Choroid plexus epithelial cell (primary cell): ENCODE data around the gene PRR20G.
A peak's percentile ranks its signal among the peaks of the same experiment; 100 is the strongest.

Experiments
- DNase-seq: peaks from one replicate; pipeline ENCODE4 v3.0.0-alpha.2; 2010; ENCODE audit warnings: low read depth
- H3K4me3 ChIP-seq: 2 replicates; pipeline ENCODE4 v1.5.1; 2011; ENCODE audit warnings: low read depth, mild to moderate bottlenecking, control low read depth, low read length, moderate library complexity
- CTCF ChIP-seq: conservative IDR thresholded peaks from 2 replicates; pipeline ENCODE4 v1.5.1; 2011; ENCODE audit warnings: low read depth, mild to moderate bottlenecking, control low read depth, inconsistent platforms, low read length, moderate library complexity

PRR20G gene

DNA sequence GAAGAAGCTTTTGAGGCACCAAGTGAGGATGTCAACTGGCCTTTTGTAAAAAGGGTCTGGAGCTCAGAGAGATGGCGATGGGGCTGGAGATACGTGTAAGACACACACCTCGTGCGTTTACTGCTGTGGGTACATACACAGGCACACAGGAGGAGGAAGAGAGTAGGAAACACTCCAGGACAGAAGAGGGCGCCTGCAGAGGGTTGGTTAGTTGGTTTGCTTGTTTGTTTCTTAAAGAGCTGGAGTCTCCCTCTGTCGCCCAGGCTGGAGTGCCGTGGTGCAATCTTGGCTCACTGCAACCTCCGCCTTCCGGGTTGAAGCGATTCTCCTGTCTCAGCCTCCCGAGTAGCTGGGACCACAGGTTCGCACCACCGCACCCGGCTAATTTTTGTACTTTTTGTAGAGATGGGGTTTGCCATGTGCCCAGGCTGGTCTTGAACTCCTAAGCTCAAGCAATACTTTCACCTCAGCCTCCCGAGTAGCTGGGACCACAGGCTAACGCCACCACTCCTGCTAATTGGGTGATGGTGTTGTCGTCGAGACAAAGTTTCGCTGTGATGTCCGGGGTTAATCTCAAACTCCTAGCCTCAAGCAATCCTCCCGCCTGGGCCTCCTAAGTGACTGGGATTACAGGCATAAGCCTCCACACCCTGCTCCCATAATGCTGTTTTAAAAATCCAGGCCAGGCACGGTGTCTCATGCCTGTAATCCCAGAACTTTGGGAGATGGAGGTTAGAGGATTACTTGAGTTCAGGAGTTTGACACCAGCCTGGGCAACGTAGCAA lies 1.3 kb upstream of the PRR20G start:
- no peak for TF ChIP-seq CTCF
- H3K4me3 ChIP-seq = no peak overlapping the region
- DNase-seq = no peak

- H3K4me3 ChIP-seq = no peak overlapping the region
- DNase-seq = no peak
- no peak for TF ChIP-seq CTCF
These were observed 497 bp upstream of the PRR20G start for GRCh38 chr3:127288343-127288742.

GRCh38 chr3:127286571-127287140 lies 1.2 kb downstream of the PRR20G start:
- H3K4me3 ChIP-seq = no peak overlapping the region
- TF ChIP-seq CTCF = no peak
- DNase-seq = peak; percentile 1

DNA sequence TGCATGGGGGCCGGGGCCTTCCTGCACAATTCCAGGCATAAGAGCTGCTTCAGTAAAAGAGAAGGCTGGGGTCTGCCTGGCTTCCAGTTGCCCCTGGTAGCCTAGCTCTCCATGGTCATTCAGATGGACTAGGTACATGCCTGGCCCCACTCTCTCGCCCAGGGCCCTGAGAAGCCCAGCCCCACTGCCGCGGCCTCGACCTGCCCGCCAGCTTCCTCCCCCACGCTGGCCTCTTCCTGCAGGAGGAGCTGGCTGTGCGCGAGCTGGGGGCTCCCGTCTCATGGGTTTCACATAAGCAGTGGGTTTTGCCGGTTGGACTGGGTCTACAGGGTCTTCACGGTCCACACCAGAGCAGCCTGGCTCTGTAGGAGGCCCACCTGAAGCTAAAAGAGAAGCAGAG lies 3.6 kb downstream of the PRR20G start:
- no peak for TF ChIP-seq CTCF
- no peak overlapping the region for H3K4me3 ChIP-seq
- no peak for DNase-seq

GRCh38 chr3:127277561-127277960 lies 10.3 kb downstream of the PRR20G start:
- DNase-seq = no peak
- no peak for TF ChIP-seq CTCF

GRCh38 chr3:127276995-127277394 lies 10.9 kb downstream of the PRR20G start:
- TF ChIP-seq CTCF = no peak
- no peak overlapping the region for H3K4me3 ChIP-seq
- DNase-seq = no peak

More at GRCh38 chr3:127277561-127277960, 10.3 kb downstream of the PRR20G start:
- no peak overlapping the region for H3K4me3 ChIP-seq

GRCh38 chr3:127276396-127276795 lies 11.4 kb downstream of the PRR20G start:
- no peak for TF ChIP-seq CTCF
- H3K4me3 ChIP-seq = no peak overlapping the region
- DNase-seq = no peak
